ENCODE data around the gene KISS1.

DNA sequence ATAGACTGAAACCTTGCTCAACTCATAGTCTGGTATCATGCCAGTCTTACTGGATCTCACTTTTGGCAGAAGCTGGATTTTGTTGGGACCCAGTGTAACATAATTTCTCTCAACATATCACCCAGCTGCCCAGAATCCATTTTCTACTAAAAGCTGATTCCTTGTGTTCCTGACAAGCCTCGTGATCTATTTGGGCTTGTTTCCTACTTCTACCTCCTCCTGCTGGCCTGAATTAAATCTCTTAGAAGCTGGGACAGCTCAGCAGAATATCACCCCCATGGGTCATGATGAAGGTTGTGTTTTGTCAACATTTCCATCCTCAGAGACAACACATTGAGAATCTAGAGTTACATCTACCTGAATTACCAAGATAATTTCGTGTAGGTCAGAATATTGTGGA lies 9.8 kb upstream of the KISS1 start:
- TF ChIP-seq POLR2A (IDR thresholded peaks at IDR 0.05; ENCODE audit: low read length) (no peak), GATA1 (IDR thresholded peaks at IDR 0.05; ENCODE audit: low read depth, low read length) (no peak)
